ENCODE results near the gene NRAS. TPM values are rescaled to one million over a fixed set of nuclear protein-coding genes. Genes with fewer than 3 reads are reported as not detected.

NRAS gene
- total RNA-seq, 1 experiment from 2014 or later, result 29.1 TPM

- BruUV-seq (replicated peaks), result no TSS peak
- H3K27ac Mint-ChIP-seq (ENCODE audit: unreplicated experiment), result no peak overlapping the region
- no peaks in the 10 kb centered on the region for H3K9me3 Mint-ChIP-seq (ENCODE audit: low read depth, unreplicated experiment)
- H3K4me3 Mint-ChIP-seq (ENCODE audit: low read depth, unreplicated experiment), result peak overlapping the region; percentile 75
- H3K4me1 Mint-ChIP-seq (ENCODE audit: low read depth, unreplicated experiment), result peaks cover 8% of the 10 kb centered on the region
- CTCF ChIA-PET, result interaction anchor here (0.6 to 1.8 kb wide), 3 partner anchors 8 to 1052 kb away, joined by 3 to 14 read pairs (median 5); no protein-coding TSS in a partner anchor
- no peak for TF ChIP-seq CTCF (IDR thresholded peaks at IDR 0.05; ENCODE audit: unreplicated experiment)
- intact Hi-C loops (cut with micrococcal nuclease; ENCODE audit: unreplicated experiment), result no loop called here
- no peak for DNase-seq
- H3K36me3 Mint-ChIP-seq (ENCODE audit: insufficient read depth, unreplicated experiment), result peaks cover 12% of the 10 kb centered on the region
- H3K27me3 Mint-ChIP-seq (ENCODE audit: unreplicated experiment), result no peaks in the 10 kb centered on the region
These were observed 47.6 kb downstream of the NRAS start for GRCh38 chr1:114668784-114669561.

GRCh38 chr1:114668373-114668772 lies 48.2 kb downstream of the NRAS start:
- intact Hi-C loops (cut with micrococcal nuclease; ENCODE audit: unreplicated experiment), result no loop called here
- no peak overlapping the region for H3K27ac Mint-ChIP-seq (ENCODE audit: unreplicated experiment)
- CTCF ChIA-PET, result no interaction called here
- no peak overlapping the region for H3K4me3 Mint-ChIP-seq (ENCODE audit: low read depth, unreplicated experiment)
- no peaks in the 10 kb centered on the region for H3K27me3 Mint-ChIP-seq (ENCODE audit: unreplicated experiment)
- H3K4me1 Mint-ChIP-seq (ENCODE audit: low read depth, unreplicated experiment), result peaks cover 8% of the 10 kb centered on the region
- DNase-seq, result no peak
- no peaks in the 10 kb centered on the region for H3K9me3 Mint-ChIP-seq (ENCODE audit: low read depth, unreplicated experiment)
- H3K36me3 Mint-ChIP-seq (ENCODE audit: insufficient read depth, unreplicated experiment), result peaks cover 12% of the 10 kb centered on the region
- TF ChIP-seq CTCF (IDR thresholded peaks at IDR 0.05; ENCODE audit: unreplicated experiment), result no peak
- BruUV-seq (replicated peaks), result no TSS peak

- no peak overlapping the region for H3K4me3 Mint-ChIP-seq (ENCODE audit: low read depth, unreplicated experiment)
- DNase-seq, result no peak
- H3K27me3 Mint-ChIP-seq (ENCODE audit: unreplicated experiment), result no peaks in the 10 kb centered on the region
- TF ChIP-seq CTCF (IDR thresholded peaks at IDR 0.05; ENCODE audit: unreplicated experiment), result no peak
- CTCF ChIA-PET, result no interaction called here
- H3K36me3 Mint-ChIP-seq (ENCODE audit: insufficient read depth, unreplicated experiment), result peaks cover 12% of the 10 kb centered on the region
- BruUV-seq (replicated peaks), result no TSS peak
- H3K9me3 Mint-ChIP-seq (ENCODE audit: low read depth, unreplicated experiment), result no peaks in the 10 kb centered on the region
- H3K27ac Mint-ChIP-seq (ENCODE audit: unreplicated experiment), result no peak overlapping the region
- peaks cover 8% of the 10 kb centered on the region for H3K4me1 Mint-ChIP-seq (ENCODE audit: low read depth, unreplicated experiment)
- intact Hi-C loops (cut with micrococcal nuclease; ENCODE audit: unreplicated experiment), result no loop called here
These were observed 49.6 kb downstream of the NRAS start for GRCh38 chr1:114666954-114667353.

GRCh38 chr1:114660238-114660637 lies 56.3 kb downstream of the NRAS start:
- Mint-ChIP-seq H3K9me3 (ENCODE audit: low read depth, unreplicated experiment) (no peaks in the 10 kb centered on the region), H3K36me3 (ENCODE audit: insufficient read depth, unreplicated experiment) (no peaks in the 10 kb centered on the region), H3K4me3 (ENCODE audit: low read depth, unreplicated experiment) (no peak overlapping the region), H3K27me3 (ENCODE audit: unreplicated experiment) (peaks cover 12% of the 10 kb centered on the region), H3K4me1 (ENCODE audit: low read depth, unreplicated experiment) (no peaks in the 10 kb centered on the region), H3K27ac (ENCODE audit: unreplicated experiment) (no peak overlapping the region)
- intact Hi-C loops (cut with micrococcal nuclease; ENCODE audit: unreplicated experiment), result no loop called here
- CTCF ChIA-PET, result interaction anchor here (0.7 kb wide), 1 partner anchor 772 kb away, joined by 3 read pairs; no protein-coding TSS in a partner anchor
- no peak for DNase-seq
- TF ChIP-seq CTCF (IDR thresholded peaks at IDR 0.05; ENCODE audit: unreplicated experiment), result no peak
- BruUV-seq (replicated peaks), result no TSS peak

Other genes with a start within 250 kb of the NRAS start
- 42.0 and 46.8 TPM in 2 replicates for gene TRIM33, start 205.6 kb downstream of the NRAS start, total RNA-seq (2022)
- gene BCAS2, start 135.2 kb downstream of the NRAS start, total RNA-seq (2022), result 30.7 and 34.7 TPM in 2 replicates
- gene DENND2C, start 46.7 kb downstream of the NRAS start, total RNA-seq (2022), result 1.2 and 1.3 TPM in 2 replicates
- not detected in 2 replicates for gene AMPD1, start 21.2 kb downstream of the NRAS start, total RNA-seq (2022)
- gene CSDE1, start 41.2 kb upstream of the NRAS start, total RNA-seq (2022), result 333 and 362 TPM in 2 replicates
- 26.7 and 37.1 TPM in 2 replicates for gene SIKE1, start 63.9 kb upstream of the NRAS start, total RNA-seq (2022)
- not detected in 2 replicates for gene SYCP1, start 138.1 kb upstream of the NRAS start, total RNA-seq (2022)

Measured in Calu3 (cell line).